RPMI7951 (cell line): ENCODE measurements around the gene MPRIP. TPM values are rescaled to one million over a fixed set of nuclear protein-coding genes. Genes with fewer than 3 reads are reported as not detected.
"Not testable (repeated sequence)": the region's sequence is repeated elsewhere in the genome, so short reads cannot be mapped to it uniquely, and the experiment has no call there.

Experiments
- DNase-seq: peaks from one replicate; pipeline ENCODE4 v3.0.0-alpha.2; 2012; ENCODE audit warnings: low read depth
- total RNA-seq: library from RNA; depleted of rRNA; stranded (reverse); fragments of >200 nt; shearing (Covaris generic); gene quantifications from 2 replicates; pipeline ENCODE4 v1.2.3, GENCODE V29; 2014

MPRIP gene
- total RNA-seq, 1 experiment from 2014 or later, result 86.3 TPM

DNA sequence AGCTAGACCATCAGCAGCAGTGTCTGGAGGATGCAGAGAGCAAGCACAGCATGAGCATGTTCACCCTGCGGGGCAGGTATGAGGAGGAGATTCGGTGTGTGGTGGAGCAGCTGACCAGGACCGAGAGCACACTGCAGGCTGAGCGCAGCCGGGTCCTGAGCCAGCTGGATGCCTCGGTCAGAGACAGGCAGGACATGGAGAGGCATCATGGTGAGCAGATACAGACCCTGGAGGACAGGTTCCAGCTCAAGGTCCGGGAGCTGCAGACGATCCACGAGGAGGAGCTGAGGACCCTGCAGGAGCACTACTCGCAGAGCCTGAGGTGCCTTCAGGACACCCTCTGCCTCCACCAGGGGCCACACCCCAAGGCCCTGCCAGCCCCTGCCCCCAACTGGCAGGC, 125.1 kb downstream of the MPRIP start:
- DNase-seq, result no peak

DNA sequence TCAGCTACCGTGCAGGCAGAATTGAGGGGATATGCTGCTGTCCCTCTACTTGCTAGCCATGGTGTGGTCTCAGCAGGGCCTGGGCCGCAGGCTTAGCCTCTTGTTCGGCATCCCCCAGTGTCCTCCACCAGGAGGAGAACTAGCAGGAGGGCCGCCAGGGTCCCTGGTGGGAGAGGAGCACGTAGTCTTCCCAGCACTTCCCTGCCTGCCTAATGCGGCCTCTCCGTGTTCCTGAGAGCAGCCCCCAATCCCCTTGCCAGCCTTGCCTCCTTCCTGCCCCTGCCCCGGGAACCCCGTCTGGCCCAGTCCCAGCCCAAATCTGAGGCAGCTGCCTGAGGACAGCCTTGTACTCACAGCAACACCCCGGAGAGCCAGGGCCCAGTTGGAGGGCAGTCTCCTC, 125.7 kb downstream of the MPRIP start:
- DNase-seq, result no peak

DNA sequence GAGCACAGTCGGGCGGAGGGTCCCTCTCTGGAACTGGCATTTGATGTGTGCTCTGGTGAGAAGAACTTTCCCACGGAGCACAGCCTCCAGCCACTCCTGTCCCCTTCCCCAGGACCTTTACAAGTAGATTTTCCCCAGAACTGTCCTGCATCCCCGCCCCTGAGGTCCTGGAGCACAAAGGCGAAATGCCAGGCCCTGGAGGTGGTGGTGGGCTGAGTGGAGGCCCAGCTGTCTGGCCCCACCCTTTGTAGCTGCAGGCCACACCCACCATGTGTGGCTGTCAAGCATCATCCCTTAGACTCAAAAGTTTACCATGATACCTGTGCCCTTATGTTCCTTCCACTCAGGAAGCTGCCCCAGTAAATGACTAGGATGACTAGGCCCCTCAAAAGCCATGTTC, 126.1 kb downstream of the MPRIP start:
- DNase-seq, result no peak

DNA sequence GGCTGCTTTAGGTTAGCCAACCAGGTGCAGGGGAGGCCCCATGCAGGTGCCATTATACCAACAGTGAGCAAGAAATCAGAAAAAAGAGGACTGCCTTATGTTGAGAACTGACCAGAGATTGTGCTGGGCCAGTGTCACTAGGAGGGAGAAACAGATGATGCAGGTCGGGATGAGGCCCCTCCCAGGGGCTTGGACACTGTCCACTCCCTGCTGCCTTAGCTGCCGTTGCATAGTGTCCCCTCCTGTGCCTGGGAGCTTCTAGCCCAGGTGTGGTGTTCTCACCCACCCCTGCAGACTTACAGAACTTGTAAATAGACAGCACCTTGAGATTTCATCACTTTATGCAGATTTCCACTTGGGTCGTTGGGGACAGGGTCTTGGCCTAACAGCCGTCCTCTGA, 127.1 kb downstream of the MPRIP start:
- no peak for DNase-seq

DNA sequence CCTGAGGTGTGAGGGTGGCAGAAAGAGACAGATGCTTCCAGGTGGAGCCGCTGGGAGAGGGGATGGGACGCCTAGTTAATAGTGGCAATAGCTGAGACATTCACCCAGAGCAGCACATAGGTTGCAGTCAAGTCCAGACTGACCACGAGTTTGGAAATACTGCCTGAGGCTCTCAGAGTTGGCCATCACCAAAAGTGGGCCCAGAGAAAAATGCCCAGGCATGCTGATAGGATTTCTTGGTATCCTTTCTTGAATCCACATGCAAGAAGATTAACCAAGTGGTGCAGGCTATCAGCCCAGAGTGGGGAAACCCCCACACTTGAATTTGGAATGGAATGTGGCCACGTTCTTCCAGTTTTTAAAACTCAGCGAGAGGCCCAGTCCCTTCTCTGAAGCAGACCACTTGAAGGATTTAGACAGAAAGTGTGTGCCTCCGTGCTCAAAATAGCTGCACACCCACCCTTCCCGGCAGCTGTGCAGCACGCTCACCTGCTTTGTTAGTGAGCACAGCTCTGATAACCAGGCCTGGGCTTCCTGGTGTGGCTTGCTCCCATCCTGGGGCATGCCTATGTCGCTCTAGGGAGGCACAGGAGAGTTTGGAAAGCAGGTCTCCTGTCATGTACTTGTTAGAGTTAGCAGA, 128.2 kb downstream of the MPRIP start:
- DNase-seq, result peak; percentile 58

DNA sequence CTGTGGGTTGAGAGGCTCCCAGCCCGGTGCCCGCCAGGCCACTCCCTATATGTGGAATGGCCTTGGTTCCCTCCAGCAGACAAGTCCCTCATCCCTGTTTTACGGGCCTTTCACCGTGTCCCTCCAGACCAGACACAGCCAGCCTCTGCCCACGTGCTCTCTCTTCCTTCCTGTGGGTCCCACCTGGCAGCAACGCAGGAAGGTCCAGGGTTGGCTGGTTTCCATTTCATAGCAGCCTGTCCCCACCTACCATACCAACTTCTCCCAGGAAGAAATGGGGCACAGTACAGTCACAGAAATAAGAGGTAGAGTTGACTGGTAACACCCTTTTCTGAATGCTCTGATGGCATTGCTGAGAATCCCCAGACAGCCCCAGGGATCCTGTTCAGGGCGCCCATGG, 128.9 kb downstream of the MPRIP start:
- no peak for DNase-seq

DNA sequence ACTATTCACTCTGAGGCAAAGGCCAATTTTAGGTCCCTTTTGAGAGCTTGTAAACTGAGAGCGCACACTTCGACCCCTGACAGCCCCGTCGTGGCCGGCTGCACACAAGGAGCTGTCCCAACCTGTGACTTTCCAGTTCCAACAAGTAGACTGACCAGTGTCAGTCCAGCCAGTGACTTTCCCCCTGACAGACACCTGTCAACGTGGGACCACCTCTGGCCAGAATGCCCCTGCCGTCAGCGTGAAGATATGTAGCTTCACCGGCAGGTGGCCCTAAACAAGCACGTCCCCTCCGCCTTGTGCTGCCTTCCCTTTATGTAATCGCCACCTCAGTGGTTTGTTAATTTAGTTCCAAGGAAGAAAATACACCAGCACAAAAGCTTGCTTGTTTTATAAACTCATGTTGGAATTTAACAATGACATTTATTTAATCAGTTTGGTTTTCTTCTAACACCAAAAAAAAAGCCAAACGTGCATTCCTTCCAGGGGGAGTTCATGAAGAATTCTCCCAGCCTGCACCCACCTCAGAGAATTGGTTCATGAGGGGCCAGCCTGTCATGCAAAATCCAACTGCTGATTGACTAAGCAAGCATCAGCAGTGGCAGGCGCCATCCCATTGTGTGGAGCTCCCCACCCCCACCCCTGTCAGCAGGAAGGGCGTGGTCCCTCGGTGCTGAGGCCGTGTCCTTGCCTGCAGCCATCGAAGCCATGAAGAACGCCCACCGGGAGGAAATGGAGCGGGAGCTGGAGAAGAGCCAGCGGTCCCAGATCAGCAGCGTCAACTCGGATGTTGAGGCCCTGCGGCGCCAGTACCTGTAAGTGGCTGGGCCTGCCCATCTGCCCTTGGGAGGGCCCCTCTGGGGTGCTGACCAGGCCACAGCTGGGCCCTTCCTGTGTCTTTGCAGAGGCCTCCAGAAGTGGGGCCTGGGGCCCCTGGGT, 130.0 kb downstream of the MPRIP start:
- no peak for DNase-seq

DNA sequence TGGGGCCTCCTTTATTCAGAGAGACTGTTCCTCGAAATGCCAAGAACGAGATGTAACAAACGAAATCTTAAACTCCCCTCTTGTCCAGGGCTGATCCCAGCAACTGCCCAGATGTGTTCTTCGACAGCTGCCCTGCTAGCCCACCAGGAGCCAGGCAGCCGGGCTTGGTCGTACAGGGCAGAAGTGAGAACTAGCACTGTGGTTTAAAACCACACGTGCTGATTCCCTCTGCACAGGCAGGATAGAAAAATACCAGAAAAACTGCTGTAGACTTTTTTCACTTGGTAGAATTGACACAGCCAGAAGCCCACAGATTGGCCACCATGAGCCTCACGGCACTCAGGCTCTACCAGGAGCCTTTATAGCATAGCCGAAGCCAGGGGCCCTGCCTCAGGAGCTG, 130.7 kb downstream of the MPRIP start:
- DNase-seq, result no peak

DNA sequence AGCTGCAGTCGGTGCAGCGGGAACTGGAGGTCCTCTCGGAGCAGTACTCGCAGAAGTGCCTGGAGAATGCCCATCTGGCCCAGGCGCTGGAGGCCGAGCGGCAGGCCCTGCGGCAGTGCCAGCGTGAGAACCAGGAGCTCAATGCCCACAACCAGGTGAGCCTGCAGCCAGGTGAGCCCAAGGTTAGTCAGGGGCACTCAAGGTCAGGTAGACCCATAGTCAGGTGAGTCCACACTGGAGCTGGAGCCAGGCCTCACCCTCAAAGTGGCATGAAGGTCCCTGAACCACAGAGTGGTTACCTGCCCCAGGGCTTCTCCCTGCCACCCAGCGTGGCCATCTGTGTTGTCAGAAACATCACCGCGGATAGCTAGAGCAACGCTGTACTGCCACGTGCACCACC, 131.7 kb downstream of the MPRIP start:
- no peak for DNase-seq

DNA sequence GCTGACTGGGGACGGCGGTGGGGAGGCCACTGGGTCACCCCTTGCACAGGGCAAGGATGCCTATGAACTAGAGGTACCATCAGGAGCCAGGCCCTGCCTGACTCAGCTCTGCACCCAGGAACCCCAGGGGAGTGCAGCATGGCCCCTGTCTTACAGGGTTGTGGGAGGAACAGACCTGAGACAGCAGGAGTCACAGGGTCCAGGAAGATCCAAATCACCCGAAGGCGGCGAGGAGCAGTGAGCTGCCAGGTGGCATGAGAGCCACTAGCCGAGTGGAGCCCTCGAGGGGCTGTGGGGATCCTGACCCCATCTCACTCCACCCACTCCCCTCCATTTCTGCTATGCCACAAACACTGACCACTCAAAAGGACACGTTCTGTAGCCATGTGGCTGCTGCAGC, 133.1 kb downstream of the MPRIP start:
- no peak for DNase-seq

DNA sequence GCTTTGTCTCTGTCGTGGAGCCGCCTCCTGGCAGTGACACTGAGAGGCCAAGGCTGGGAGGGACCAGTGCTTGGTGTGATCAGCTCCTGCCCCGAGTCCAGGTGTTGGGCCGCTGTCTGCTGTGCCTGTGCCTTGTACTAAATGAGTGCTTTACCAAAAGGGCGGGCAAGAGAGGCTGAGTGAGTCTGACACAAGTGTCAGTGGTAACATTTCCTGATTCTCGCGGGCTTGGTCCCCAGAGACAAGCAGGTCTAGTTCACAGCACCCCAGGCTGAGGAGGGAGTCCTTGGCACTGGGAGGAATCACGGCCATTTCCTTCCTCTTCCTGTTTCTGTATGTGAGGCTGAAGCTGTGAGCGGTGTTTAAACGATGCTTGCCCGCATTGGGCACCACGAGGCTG, 133.7 kb downstream of the MPRIP start:
- DNase-seq, result no peak

DNA sequence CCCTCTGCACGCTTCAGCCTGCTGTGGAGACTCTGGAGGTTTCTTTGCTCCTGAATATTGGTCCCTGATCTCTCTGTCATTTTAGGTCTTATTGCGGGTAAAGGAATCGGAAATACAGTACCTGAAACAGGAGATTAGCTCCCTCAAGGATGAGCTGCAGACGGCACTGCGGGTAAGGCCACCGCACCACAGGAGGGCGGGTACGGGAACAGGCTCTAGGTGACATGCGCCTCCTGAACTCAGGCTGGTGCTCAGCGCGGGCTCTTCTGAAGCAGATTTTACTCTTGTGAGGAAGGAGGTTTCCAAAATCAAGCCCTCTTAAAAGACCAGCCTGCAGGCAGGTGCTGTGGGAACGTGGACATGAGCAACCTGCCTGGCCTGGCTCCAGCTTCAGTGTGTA, 134.1 kb downstream of the MPRIP start:
- no peak for DNase-seq

DNA sequence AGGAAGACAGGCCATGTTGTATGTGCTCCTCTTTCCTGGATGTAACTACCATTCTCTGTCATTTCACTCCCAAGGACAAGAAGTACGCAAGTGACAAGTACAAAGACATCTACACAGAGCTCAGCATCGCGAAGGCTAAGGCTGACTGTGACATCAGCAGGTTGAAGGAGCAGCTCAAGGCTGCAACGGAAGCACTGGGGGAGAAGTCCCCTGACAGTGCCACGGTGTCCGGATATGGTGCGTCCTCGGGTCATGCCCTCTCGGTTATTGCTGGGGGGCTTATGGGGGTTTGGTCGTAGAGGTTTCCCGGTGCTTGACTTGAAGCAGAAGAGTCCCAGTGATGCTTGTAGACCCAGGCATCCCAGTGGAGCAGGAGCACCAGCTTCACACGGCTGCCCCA, 134.9 kb downstream of the MPRIP start:
- DNase-seq, result no peak

DNA sequence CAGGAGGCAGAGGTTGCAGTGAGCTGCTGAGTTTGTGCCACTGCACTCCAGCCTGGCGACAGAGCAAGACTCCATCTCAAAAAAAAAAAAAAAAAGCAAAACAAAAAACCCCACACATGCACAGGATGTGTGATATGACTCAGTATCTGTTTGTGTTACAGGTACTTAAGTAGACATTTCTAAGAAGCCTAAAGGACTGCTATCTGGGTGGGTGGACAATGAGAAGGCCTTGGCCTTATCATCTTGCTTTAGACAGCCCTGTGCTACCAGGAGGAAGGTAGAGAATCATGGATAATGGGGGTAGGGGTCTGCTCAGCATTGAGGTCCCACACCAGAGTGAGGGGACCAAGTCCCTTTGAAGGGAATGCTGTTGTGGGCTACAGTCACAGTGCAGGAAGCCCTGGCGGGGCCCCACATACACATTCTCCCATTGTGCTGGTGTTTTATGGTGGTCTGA, 137.1 kb downstream of the MPRIP start:
- DNase-seq, result no peak

DNA sequence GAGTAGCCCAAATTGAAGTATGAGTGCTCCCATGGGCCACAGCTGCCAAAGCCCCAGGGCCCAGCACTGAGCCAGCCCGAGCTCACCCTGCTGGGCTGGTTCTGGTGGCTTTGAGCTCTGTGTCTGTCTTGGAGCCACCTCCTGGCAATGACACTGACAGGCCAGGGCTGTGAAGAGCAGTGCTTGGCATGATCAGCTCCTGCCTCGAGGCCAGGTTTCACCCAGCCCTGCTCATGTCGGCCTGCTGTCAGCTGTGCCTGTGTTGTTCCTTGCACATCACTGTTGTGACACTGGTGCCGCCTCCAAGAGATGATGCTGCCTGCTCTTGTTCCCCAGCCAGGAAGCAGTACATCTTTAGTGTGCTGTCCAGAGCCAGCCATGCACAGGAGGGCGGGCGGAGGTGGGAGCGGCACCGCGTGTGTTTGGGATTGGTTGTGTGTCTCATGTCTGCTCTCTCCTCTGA, 137.9 kb downstream of the MPRIP start:
- DNase-seq, result no peak

DNA sequence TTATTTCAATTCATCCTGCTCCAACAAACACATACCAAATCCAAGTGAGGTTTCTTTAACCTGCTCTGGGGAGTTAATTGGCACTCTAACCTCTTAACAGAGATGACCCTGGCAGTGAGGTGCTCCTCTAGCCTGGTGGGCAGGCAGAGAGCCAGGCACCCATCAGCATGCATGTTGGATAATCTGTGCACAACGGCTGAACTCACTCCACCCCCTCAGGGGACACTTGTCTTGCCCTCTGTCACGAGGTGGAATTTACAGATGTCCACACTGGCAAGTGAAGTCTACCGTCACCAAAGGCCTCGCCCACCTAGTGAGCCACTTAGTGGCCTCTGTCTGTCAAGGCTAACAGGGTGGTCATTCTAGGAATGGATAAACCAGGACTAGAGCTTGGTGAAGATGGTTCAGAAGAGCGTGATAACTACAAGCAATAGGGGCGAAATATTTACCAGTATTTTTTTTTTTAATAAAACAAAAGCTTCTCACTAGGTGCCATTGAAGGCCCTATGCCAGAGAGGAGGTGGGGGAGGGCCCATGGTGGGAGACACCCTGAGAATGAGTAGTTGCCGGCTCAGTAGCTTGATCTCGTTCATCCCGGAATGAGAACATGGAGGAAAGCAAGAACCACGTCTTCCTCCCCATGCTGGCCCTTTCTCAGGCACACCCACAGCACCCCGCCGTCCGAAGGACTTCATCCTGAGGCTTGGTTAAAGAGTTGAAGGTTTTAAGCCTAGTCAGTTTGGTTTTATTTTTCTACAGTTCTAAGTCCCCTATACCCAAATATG, 138.7 kb downstream of the MPRIP start:
- no peak for DNase-seq

DNA sequence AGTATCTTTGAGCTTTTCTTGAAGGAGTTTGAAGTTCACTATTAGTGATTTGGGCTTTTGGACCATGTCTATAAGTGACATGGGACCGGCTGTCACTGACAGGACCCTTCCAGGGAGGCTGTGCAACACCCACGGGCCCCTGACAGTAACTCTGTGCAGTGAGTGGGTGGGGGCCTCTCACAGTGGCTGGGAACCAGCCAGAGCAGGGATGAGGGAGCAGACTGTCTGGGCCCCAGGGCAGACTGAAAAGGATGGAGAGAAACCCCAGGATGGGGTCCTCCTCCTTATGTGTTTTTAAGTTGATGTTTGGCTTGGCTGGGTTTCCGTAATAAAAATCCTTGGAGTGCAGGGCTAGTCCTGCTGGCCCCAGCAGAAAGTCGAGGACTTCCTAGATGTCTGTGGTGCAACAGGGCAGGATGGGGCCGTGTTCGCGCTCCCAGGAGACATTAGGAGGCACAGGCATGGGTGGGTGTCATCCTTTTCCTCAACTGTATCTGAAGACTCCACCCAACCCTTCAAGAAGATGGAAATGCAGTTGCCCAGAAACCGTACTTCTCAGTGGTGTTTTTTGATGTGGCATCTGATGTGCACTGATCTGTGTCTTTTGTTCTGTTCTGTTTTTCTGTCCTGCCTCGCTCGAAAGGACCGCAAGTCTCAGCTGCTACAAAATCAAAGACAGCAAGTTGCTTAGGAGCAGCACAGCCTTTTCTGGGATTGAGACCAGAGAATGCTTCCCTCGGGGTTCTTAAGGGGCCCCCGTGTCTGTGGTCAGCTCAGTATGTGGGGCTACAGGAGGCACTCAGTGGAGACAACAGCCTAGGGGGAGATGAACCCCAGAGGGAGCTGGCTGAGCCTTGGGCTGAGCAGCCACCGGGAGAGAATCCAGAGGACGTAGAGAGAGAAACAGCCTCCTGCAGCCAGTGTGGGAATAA, 139.7 kb downstream of the MPRIP start:
- no peak for DNase-seq

DNA sequence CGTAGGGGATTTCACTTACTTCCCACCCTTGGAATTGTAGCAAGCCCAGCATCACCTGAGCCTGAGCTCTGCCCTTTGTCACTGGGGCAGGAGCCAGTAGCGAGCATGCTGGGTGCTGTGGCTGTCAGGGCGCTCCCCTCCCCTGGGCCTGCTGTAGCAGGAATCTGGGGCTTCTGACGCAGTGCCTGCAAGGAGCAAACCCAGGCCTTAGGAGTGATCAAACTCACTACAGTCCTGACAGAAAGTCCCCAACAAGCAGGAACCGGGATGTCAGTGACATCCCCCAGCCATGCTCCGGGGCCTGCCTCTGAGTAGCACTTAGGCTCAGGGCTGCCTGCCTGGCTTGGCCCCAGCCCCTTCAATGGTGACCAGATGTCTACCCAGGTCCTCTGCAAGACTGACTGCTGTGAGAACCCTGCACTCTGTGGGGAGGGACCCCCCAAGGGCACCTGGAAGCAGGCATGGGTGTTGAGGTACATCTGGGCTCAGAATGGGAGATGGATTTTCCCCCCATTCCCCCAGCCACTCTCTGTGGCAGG, 140.4 kb downstream of the MPRIP start:
- DNase-seq, result no peak

DNA sequence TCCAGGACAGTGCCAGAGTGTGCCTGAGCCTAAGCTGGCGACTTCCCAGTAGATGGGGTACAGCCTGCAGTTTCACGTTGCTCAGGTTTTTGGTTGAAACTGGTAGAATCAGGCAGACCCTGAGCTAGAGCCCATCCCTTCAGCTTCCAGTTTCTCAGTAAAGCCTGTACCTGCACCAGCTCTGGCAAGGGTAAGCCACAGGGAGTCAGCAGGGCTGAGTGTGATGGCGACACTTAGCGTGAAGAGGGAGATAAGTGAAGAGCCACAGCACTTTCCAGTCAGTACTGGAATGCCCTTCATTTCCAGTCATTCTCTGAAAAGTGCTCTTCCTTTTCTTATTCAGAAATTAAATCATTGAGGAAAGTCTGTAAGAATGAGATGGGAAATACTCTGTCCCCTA, 141.5 kb downstream of the MPRIP start:
- no peak for DNase-seq

DNA sequence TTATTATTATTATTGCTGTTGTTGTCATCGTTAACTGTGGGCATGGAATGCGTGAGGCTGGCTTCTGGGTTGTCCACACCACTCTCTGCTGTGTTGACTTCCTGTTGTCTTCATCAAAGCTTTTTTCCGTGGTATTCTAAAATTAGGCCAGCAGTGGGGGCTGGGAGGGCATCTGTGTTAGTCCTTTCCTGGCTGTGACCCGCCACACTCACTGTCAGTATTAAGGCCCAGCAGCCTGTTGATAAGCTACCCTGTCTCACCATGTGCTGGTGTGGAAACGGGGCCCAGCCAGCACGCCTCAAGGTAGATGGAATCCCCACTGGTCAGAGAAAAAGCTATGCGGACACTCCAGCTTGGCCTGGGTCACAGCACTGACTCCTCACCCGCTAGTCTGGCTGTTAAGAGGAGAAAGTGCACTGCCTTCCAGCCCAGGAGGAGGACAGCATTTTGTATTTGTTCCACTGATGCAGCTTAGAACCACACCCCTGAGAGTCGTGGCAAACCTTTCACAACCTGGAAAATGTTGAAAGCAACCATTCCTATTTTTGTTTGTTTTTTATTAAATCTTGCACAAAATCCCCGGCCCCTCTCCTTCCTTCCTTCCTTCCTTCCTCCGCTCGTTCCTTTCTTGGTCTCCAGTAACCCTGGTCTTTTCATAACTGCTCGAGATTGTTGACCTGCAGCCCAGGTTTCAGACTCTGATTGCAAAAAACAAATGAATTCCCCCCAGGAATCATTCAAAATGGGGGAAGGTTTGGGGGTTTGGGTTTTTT, 142.9 kb downstream of the MPRIP start:
- DNase-seq, result not testable (repeated sequence)
